ENCODE data around the gene GBGT1.

GBGT1 gene

DNA sequence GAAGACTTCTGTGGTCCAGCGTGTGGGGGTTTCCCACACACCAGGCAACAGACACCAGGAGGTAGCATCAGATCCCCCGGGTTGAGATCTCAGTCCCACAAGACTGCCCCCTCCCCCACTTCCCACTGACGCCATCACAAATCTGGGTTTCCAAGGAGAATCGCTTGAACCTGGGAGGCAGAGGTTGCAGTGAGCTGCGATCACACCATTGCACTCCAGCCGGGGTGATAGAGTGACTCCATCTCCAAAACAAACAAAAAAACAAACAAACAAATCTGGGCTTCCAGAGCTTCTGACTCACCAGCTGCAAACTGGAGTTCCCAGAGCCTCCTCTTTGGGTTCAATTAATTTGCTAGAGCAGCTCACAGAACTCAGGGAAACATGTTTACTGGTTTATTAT lies 4.7 kb upstream of the GBGT1 start:
- in situ Hi-C loops (cut with HindIII; ENCODE audit: low pct_ligation_motif_present, low pct_unique_long_range_greater_than_20kb, low sequenced_read_pairs): no loop called here
- no peak for DNase-seq

DNA sequence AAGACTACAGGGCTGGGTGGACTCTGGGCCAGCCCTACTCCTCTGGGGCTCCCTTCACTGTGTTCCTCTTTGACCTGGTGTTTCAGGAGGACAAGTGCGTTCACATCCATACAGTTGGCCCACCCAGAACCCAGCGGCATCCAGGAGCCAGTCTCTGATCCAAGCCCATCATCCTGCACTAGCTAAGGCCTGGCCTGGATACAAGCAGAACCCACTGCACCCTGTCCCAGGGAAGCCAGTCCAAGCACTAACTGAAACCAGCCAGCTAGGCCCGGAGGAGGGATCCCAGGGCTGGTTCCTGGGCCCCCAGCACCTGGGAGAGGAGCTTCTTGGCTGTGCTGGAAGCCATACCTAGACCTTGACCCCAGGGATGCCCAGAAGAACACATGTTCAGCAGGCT lies 4.1 kb upstream of the GBGT1 start:
- no peak for DNase-seq
- in situ Hi-C loops (cut with HindIII; ENCODE audit: low pct_ligation_motif_present, low pct_unique_long_range_greater_than_20kb, low sequenced_read_pairs): no loop called here

GRCh38 chr9:133167096-133167730 lies 3.5 kb upstream of the GBGT1 start:
- in situ Hi-C loops (cut with HindIII; ENCODE audit: low pct_ligation_motif_present, low pct_unique_long_range_greater_than_20kb, low sequenced_read_pairs): no loop called here
- DNase-seq: no peak

DNA sequence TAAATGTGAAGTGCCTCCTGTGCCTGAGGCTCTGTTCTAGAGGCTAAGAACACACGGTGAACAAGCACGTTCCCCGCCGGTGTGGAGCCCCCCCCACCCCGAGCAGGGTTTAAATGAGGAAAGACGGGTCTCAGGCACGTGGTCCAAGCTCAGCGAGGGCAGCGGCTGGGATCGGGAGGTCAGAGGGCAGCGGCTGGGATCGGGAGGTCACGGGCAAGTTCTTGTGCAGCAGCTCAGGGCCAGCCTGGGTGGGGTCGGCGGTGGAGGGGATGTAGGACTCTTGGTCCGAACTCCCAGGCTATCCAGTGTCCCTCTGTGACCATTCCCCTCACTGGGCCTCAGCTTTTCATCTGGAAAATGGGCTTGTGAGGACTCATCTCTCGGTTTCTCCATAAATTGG lies 2.7 kb upstream of the GBGT1 start:
- DNase-seq: no peak
- in situ Hi-C loops (cut with HindIII; ENCODE audit: low pct_ligation_motif_present, low pct_unique_long_range_greater_than_20kb, low sequenced_read_pairs): no loop called here

DNA sequence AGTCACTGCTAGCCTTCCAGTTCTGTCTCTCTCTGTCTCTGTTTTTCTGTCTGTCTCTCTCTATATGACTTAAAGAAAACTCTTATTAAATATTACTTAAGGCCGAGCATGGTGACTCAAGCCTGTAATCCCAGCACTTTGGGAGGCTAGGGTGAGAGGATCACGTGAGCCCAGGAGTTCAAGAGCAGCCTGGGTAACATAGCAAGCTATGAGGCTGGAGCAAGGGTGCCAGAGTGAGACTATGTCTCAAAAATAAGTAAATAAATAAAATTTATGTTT lies 1.7 kb upstream of the GBGT1 start:
- in situ Hi-C loops (cut with HindIII; ENCODE audit: low pct_ligation_motif_present, low pct_unique_long_range_greater_than_20kb, low sequenced_read_pairs): no loop called here
- DNase-seq: no peak

DNA sequence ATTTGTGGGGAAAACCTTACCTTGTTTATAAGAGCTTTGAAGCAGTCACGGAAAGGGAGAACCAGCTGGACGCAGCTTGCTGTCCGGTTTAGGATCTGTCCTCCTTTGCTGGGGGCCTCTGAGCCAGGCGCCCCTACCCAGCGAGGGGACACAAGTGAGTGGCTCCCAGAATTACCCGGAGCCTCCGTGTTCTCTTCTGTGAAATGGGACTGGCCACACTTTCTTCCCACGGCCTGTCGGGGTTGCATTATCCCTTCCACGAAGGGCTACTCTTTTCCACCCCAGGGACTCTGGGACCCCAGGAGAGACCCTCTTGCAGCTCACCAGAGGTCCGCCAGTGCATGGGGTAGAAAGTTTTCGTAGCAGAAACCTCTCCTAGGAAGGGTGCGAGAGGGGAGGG lies 477 bp upstream of the GBGT1 start:
- DNase-seq: no peak
- in situ Hi-C loops (cut with HindIII; ENCODE audit: low pct_ligation_motif_present, low pct_unique_long_range_greater_than_20kb, low sequenced_read_pairs): no loop called here

DNA sequence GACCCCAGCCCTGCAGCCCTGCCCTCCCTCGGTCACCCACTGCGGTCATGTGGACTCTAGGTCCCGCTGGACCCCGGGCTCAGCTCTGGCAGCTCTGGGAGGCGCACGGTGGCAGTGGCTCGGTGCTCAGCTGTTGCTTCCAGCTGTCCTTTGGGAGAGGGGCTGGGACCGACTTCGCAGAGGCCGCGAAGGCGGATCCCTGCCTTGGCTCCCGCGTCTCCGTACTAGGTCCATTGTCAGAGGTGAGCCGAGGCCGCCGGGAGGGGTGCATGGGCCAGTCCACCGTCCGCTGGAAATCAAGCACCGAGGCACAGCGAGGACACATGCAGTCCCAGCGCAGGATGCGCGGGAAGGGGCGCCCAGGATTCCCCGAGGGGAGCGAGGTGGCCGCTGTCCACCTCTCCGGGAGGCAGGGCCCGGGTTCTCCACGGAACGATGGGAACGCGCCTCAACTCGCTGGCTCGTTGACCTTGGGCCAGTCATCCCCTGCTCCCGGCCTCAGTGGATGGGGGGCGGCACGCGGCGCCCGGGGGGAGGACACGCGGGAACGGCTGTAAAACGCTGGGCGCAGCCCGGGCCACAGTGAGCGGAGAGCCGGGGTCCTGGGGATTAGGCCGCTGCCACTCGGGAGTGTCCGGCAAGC lies 732 bp downstream of the GBGT1 start:
- in situ Hi-C loops (cut with HindIII; ENCODE audit: low pct_ligation_motif_present, low pct_unique_long_range_greater_than_20kb, low sequenced_read_pairs): no loop called here
- no peak for DNase-seq

DNA sequence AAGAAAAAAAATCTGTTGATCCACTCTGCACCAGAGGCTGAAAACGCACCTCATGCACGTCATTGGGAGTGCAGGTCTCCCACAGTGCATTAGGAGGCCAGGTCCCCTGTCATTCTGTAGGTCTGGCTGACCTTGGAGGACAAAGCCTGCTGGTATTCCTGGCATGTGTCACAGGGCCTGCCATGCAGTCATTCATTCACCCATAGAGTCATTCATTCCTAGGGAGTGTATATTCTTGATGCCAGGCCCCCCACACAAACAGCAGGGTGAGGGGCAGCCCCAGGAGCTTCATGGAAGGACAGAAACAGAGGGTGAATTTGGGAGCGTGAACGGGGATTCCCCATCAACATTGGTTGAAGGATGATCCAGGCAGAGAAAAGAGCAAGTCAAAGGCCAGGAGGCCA lies 2.2 kb downstream of the GBGT1 start:
- no peak for DNase-seq

GRCh38 chr9:133160742-133161546 lies 2.8 kb downstream of the GBGT1 start:
- in situ Hi-C loops (cut with HindIII; ENCODE audit: low pct_ligation_motif_present, low pct_unique_long_range_greater_than_20kb, low sequenced_read_pairs): no loop called here
- peak; percentile 52 for DNase-seq

More for the DNA sequence above, 2.2 kb downstream of the GBGT1 start:
- in situ Hi-C loops (cut with HindIII; ENCODE audit: low pct_ligation_motif_present, low pct_unique_long_range_greater_than_20kb, low sequenced_read_pairs): no loop called here

GRCh38 chr9:133158695-133159094 lies 5.0 kb downstream of the GBGT1 start:
- in situ Hi-C loops (cut with HindIII; ENCODE audit: low pct_ligation_motif_present, low pct_unique_long_range_greater_than_20kb, low sequenced_read_pairs): no loop called here
- no peak for DNase-seq

DNA sequence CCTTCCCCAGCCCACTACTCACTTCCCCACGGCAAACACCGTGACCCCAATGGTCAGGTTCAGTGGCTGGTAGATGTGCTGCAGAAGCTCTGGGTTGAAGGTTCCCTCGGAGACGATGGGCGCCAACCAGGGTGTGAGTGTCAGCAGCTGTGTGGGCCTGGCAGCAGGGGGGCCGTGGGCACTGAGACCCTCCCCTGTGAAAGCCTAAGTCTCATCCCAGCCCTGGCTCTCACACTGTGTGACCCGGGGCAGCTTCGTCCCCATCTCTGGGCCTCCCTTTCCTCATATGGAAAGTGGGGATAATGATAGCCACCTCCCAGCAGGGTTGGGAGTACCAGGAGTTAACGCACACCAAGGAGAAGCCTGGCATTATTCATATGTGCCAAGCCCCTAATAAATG lies 8.6 kb downstream of the GBGT1 start:
- in situ Hi-C loops (cut with HindIII; ENCODE audit: low pct_ligation_motif_present, low pct_unique_long_range_greater_than_20kb, low sequenced_read_pairs): no loop called here
- no peak for DNase-seq

- in situ Hi-C loops (cut with HindIII; ENCODE audit: low pct_ligation_motif_present, low pct_unique_long_range_greater_than_20kb, low sequenced_read_pairs): no loop called here
- no peak for DNase-seq
Observed at GRCh38 chr9:133154097-133154989, 9.4 kb downstream of the GBGT1 start.

DNA sequence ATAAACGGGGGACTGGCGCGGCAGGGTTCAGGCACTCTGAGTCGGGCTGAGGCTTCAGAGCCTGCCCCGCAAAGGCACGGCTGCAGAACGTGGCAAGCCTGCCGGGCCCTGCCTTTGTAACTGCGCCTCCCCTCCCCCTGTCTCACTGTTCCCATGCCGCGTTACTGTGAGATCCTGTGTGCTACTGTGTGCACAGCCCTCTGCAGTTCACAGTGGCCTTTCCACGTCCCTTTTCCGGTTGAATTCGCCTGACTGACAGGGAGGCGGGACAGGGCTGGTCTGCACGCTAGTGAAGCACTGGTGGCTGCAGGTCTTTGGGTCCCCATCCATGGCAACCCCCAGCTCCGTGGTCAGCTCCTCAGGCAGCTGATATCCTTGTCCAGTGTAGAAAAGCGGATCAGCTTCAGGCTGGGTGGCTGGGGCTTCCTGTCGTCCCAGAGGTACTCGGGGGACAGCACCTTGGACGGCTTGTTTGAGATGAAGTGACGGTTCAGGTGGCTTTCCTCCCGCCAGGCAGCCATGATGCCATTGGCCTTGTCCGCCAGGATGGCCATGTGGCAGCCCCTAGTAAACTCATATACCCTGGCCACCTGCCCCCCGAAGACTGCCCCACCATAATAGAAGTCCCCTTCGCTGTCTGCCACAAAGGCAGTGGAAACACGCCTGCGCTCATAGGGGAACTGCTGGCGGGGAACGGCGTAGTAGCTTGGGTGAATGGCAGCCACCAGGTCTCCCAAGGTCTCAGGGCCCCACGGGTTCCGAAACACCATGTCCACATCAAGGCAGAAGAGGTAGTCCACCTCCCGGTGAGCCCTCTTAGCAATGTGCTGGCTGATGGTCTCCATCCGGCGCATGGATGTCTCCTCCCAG lies 10.3 kb downstream of the GBGT1 start:
- no peak for DNase-seq
- in situ Hi-C loops (cut with HindIII; ENCODE audit: low pct_ligation_motif_present, low pct_unique_long_range_greater_than_20kb, low sequenced_read_pairs): no loop called here

DNA sequence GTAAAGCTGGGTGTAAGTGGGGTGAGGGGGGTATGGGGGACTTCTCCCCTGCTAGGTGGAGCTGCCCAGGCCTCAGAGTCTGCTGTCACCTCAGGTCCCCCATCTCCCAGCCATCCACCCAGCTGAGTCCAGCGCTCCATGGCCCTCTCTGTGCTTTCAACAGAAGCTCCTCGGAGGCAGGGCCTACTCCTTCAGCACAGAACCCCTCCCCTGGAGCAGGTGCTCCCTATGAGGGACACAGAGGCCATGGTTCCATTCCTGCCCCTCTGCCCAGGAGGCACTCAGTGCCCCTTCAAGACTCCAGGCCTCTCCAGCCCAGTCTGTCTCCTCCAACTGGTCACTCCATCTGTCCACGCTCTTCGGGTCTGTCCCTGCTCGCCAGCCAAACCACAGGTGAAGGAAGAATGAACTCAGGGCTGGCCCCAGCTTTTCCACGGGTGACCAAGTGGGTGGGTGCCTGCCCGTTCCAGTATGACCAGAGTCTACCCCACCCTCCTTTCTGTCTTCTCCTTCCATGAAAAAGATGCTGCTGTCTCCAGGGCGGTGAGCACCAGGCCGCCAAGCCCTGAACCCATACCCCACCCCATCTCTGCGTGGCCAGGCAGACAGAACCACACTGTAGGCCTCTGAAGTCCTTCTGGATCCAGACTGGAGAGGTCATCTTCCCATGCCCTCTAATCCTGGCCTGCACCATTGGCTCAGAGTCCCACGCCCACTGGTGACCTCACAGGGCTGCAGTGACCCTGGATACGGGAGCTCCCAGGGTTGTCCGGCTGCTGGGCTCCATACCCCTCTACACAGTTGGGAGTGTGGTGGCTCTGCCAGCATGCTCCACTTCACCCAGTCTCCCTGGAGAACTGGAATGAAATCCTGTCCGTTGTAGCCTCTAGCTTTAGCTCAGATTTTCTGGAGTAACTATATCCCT lies 11.9 kb downstream of the GBGT1 start:
- DNase-seq: no peak
- in situ Hi-C loops (cut with HindIII; ENCODE audit: low pct_ligation_motif_present, low pct_unique_long_range_greater_than_20kb, low sequenced_read_pairs): no loop called here

DNA sequence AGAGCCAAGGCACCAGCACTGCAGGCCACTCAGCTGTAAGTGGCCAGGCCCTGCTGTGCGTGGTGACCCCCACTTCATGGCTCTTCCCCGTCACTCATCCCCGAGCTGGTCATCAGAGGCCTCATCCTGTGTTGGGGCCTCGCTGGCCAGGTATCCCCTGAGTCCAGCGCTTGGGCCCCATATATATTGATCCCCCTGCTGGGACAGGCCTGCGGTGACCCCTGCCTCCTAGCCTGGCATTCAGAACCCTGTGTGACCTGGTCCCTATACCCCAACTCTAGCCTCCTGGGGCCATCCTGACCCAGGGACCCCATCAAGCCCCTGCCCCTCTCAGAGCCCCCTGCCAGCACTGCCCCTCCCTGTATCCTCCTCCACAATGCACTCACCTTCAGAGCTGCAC lies 12.7 kb downstream of the GBGT1 start:
- no peak for DNase-seq
- in situ Hi-C loops (cut with HindIII; ENCODE audit: low pct_ligation_motif_present, low pct_unique_long_range_greater_than_20kb, low sequenced_read_pairs): no loop called here

DNA sequence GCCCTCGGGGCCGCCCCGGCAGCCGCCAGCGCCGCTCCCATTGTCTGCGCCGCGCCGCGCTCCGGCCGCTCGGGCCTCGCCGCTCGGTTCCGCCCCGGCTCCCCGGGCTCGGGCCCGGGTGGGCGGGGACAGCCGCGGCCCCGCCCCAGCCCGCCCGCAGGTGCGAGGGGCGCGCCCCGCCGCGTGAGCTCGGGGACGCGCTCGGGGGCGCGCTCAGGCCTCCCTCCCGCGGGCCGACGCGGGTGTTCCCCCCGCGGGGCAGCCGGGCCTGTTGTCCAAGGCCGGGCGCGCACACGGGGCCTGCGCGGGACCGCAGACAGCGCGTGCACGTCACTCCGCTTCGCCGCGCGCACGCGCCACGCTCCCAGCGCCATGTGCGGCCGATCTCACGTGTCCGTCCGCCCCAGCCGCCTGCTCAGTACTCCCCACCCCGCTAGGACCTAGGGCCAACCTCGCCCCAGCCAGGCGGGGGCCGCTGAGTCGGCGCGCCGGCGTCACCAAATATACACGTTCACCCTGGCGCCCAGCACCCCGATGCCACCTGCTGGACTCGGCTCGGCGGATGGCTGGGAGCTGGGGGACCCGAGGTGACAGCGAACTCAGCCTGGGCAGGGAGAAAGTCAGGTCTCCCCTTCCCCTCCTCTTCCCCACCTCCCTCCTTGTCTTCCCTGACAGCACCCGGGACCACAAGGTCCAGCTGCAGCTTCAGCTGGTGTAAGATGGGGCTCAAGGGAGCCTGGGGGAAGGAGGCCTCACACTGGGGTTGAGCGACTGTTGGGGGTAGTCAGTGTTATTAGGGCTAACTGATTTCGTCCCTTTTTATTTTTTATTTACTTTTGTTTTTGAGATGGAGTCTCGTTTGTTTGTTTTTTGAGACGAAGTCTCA lies 14.3 kb downstream of the GBGT1 start:
- peak; percentile 87 for DNase-seq
- in situ Hi-C loops (cut with HindIII; ENCODE audit: low pct_ligation_motif_present, low pct_unique_long_range_greater_than_20kb, low sequenced_read_pairs): no loop called here
